GM18505 (cell line): ENCODE data around the gene EIF3B.
"Not testable (repeated sequence)": the region's sequence is repeated elsewhere in the genome, so short reads cannot be mapped to it uniquely, and the experiment has no call there.

ENCODE experiments used
- ATAC-seq: cut with Tn5 transposase; IDR thresholded peaks from one replicate; pipeline ENCODE4 v1.9.1; 2021; ENCODE audit not compliant: unreplicated experiment
- POLR2A ChIP-seq: IDR thresholded peaks from 4 replicates; pipeline ENCODE4 v1.6.1; 2011; ENCODE audit warnings: borderline replicate concordance; ENCODE audit not compliant: insufficient read depth, insufficient read length; ENCODE audit errors: extremely low read depth

EIF3B gene

GRCh38 chr7:2359610-2360009 is 5.0 kb downstream of the EIF3B start:
- ATAC-seq = no peak
- no peak for TF ChIP-seq POLR2A

- no peak for TF ChIP-seq POLR2A
- ATAC-seq = no peak
These were observed 6.2 kb downstream of the EIF3B start for GRCh38 chr7:2360796-2361195.

DNA sequence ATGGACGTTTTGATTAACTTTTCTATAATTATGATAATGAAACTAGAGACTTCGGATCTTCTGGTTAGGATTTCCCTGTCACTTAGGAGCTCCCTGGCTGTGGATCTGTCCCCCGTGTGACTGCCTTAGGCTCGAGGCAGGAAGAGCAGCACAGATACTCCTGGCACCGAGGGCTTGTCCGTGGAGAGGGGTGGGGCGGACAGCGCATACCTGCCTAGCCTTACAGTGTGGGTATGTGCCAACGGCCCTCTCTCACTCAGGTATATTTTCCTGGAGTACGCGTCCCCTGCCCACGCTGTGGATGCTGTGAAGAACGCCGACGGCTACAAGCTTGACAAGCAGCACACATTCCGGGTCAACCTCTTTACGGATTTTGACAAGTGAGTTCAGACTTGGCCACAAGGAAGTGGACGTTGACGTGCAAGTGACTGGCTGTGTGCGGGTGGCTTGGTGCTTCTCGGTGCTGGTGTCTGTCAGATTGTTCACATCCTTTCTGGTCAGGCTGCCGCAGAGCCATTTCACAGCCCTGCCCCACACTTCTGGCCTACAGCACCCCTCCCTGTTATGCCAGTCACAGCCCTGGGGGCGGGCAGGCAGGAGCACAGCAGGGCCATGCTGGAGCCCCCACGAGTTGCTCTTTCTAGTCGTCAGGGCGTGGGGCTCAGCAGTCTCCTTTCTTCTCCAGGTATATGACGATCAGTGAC is 7.9 kb downstream of the EIF3B start:
- TF ChIP-seq POLR2A = no peak
- ATAC-seq = no peak

GRCh38 chr7:2369139-2369538 is 14.5 kb downstream of the EIF3B start:
- no peak for ATAC-seq

GRCh38 chr7:2371329-2371728 is 16.7 kb downstream of the EIF3B start:
- TF ChIP-seq POLR2A = no peak
- no peak for ATAC-seq

More at GRCh38 chr7:2369139-2369538, 14.5 kb downstream of the EIF3B start:
- TF ChIP-seq POLR2A = peak; percentile 17

- no peak for TF ChIP-seq POLR2A
- ATAC-seq = no peak
These were observed 18.1 kb downstream of the EIF3B start for GRCh38 chr7:2372724-2373123.

DNA sequence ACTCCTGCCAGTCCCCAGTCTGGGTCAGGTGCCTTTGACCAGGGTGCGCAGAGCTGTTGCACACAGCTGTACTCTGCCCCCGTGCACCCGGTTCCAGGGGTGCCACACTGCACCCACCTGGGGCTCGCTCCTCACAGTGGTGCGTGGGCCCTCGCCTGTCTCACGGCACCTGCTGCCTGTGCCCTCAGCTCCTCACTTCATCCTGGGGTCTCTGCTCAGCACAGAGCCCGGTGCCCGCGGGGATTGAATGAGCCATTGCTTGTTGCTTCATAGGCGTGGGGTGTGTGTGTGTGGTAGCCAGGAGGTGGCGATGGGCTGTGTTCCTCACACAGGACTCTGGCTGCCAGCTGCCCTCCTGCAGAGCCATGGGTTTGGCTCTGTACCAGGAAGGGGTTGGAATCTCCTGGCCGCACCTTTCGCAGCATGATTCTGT is 18.5 kb downstream of the EIF3B start:
- ATAC-seq = no peak
- TF ChIP-seq POLR2A = no peak

- TF ChIP-seq POLR2A = no peak
- ATAC-seq = no peak
These were observed 19.0 kb downstream of the EIF3B start for GRCh38 chr7:2373646-2374045.

DNA sequence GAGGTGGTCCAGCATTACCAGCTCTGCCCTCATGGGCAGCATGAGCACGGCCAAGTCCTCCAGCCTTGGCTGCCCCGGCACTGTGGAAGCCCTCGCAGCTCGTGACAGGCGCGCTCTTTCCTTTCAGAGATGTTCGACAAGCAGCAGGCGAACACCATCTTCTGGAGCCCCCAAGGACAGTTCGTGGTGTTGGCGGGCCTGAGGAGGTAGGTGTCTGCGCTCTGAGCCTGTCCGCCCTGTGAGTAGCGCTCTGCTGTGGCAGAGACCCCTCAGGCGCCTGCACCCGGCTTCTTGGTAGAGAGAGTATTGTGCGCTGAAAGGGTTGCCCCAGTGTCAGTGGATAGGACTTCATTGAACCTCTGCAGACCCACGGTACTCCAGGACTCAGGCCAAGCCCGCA is 19.8 kb downstream of the EIF3B start:
- no peak for TF ChIP-seq POLR2A
- no peak for ATAC-seq

GRCh38 chr7:2374830-2375728 is 20.5 kb downstream of the EIF3B start:
- no peak for ATAC-seq
- TF ChIP-seq POLR2A = no peak

DNA sequence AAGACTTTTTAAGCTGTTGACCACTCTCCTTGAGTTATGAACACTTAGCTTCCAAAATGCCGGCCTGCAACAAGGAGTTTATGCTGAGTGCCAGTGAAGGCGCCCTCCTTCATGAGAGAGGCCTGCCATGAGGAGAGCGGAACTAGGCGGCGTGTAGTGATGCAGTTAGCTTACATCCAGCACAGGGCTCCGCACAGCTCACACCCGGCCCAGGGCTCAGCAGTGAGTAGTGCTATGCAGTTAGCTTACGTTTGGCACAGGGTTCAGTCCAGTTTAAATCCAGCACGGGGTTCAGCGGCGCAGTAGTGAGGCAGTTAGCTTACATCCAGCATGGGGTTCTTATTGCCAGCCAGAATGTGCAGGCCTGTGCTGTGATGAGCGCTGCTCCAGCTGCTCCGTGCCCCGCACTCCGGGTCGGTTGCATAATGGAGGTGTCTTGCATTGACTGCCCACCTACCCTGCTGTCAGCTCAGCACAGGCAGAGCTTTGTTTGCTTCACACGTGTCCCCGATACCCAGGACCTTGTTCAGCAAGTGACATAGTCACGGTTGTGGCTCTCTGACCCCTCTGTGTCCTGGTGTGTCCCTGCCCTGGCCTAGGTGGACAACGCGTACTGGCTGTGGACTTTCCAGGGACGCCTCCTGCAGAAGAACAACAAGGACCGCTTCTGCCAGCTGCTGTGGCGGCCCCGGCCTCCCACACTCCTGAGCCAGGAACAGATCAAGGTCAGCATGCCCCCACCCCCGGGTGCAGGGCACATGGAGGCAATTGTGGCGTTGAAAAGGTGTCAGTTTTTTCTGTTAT is 21.9 kb downstream of the EIF3B start:
- no peak for TF ChIP-seq POLR2A
- no peak for ATAC-seq

GRCh38 chr7:2377492-2377891 is 22.9 kb downstream of the EIF3B start:
- not testable (repeated sequence) for ATAC-seq

- ATAC-seq = not testable (repeated sequence)
These were observed 23.5 kb downstream of the EIF3B start for GRCh38 chr7:2378125-2378524.

GRCh38 chr7:2379161-2379560 is 24.5 kb downstream of the EIF3B start:
- no peak for TF ChIP-seq POLR2A
- no peak for ATAC-seq

GRCh38 chr7:2379821-2380450 is 25.3 kb downstream of the EIF3B start:
- TF ChIP-seq POLR2A = no peak
- no peak for ATAC-seq
